ENCODE results near the gene STIM2. TPM values are rescaled to one million over a fixed set of nuclear protein-coding genes. Genes with fewer than 3 reads are reported as not detected.

The STIM2 gene
- polyA plus RNA-seq, 3 donors = 8.6 to 16.5 (median 8.8) TPM

- no CpG with 5 or more reads among the region's 3 CpGs for WGBS (ENCODE audit: insufficient coverage)
- Mint-ChIP-seq H3K27me3 (ENCODE audit: low read depth in 3 of 3) (no peaks in the 10 kb centered on the region), H3K9me3 (no peaks in the 10 kb centered on the region), H3K4me3 (peak overlapping the region; percentile 21 to 41), H3K27ac (peak overlapping the region; percentile 63 to 90 (median 84)), H3K4me1 (peaks cover 49% of the 10 kb centered on the region), H3K36me3 (peaks cover 2 to 8% of the 10 kb centered on the region in 2 donors)
- H3K4me1 ChIP-seq (ENCODE audit: control insufficient read depth in 1 of 2, insufficient read depth in 2 of 2, low read length in 2 of 2) = peaks cover 24 to 52% of the 10 kb centered on the region in 2 donors
- H3K36me3 ChIP-seq (replicated peaks in 1 of 2; ENCODE audit: control insufficient read depth in 1 of 2, insufficient read depth in 2 of 2, low read length in 2 of 2) = no peaks in the 10 kb centered on the region
- H3K79me2 ChIP-seq (ENCODE audit: insufficient read depth, low read length) = peaks cover 81% of the 10 kb centered on the region
- no peak overlapping the region for H3K9ac ChIP-seq (ENCODE audit: insufficient read depth, low read length, poor library complexity, severe bottlenecking)
- no peaks in the 10 kb centered on the region for H3K27me3 ChIP-seq (ENCODE audit: control insufficient read depth in 2 of 2, insufficient read depth in 2 of 2, low read length in 2 of 2)
- peak; percentile 35 to 74 (median 42) for DNase-seq
- H3K9me3 ChIP-seq (replicated peaks in 1 of 2; ENCODE audit: control insufficient read depth in 1 of 2, insufficient read depth in 1 of 2, low read length in 2 of 2) = no peaks in the 10 kb centered on the region
- H3K4me3 ChIP-seq (replicated peaks in 1 of 3; ENCODE audit: low read depth in 2 of 3, low read length in 3 of 3) = peak overlapping the region in 1 of 3 experiments; percentile 57
- peak overlapping the region; percentile 56 for H3K4me2 ChIP-seq (replicated peaks; ENCODE audit: extremely low read depth, low read length, poor library complexity, severe bottlenecking)
- peak overlapping the region in 1 of 2 donors; percentile 81 for H3K27ac ChIP-seq (ENCODE audit: low read depth in 1 of 2, low read length in 2 of 2)
- TF ChIP-seq CTCF (IDR thresholded peaks at IDR 0.05) = no peak
- H2AFZ ChIP-seq (ENCODE audit: insufficient read depth, low read depth, low read length, poor library complexity, severe bottlenecking) = no peak overlapping the region
- intact Hi-C loops (cut with micrococcal nuclease) = no loop called here
- peaks cover 20% of the 10 kb centered on the region for H4K20me1 ChIP-seq (ENCODE audit: insufficient read depth, low read length)
These were observed 4.3 kb downstream of the STIM2 start for GRCh38 chr4:26864899-26865298.

- no peak overlapping the region for H3K9ac ChIP-seq (ENCODE audit: insufficient read depth, low read length, poor library complexity, severe bottlenecking)
- no peak overlapping the region for H3K4me3 ChIP-seq (replicated peaks in 1 of 3; ENCODE audit: low read depth in 2 of 3, low read length in 3 of 3)
- H3K27ac ChIP-seq (ENCODE audit: low read depth in 1 of 2, low read length in 2 of 2) = no peak overlapping the region
- H3K4me3 Mint-ChIP-seq = no peak overlapping the region
- H3K36me3 ChIP-seq (replicated peaks in 1 of 2; ENCODE audit: control insufficient read depth in 1 of 2, insufficient read depth in 2 of 2, low read length in 2 of 2) = no peaks in the 10 kb centered on the region
- no peak for TF ChIP-seq CTCF (IDR thresholded peaks at IDR 0.05)
- H3K36me3 Mint-ChIP-seq = peaks cover 4 to 11% of the 10 kb centered on the region in 2 donors
- intact Hi-C loops (cut with micrococcal nuclease) = no loop called here
- peak overlapping the region in 1 of 7 donors; percentile 51 for H3K27ac Mint-ChIP-seq
- no peaks in the 10 kb centered on the region for H3K9me3 ChIP-seq (replicated peaks in 1 of 2; ENCODE audit: control insufficient read depth in 1 of 2, insufficient read depth in 1 of 2, low read length in 2 of 2)
- no peaks in the 10 kb centered on the region for H3K27me3 ChIP-seq (ENCODE audit: control insufficient read depth in 2 of 2, insufficient read depth in 2 of 2, low read length in 2 of 2)
- H3K4me1 Mint-ChIP-seq = peaks cover 50% of the 10 kb centered on the region
- H3K4me1 ChIP-seq (ENCODE audit: control insufficient read depth in 1 of 2, insufficient read depth in 2 of 2, low read length in 2 of 2) = peaks cover 20 to 47% of the 10 kb centered on the region in 2 donors
- H2AFZ ChIP-seq (ENCODE audit: insufficient read depth, low read depth, low read length, poor library complexity, severe bottlenecking) = no peak overlapping the region
- H4K20me1 ChIP-seq (ENCODE audit: insufficient read depth, low read length) = peaks cover 20% of the 10 kb centered on the region
- no peak overlapping the region for H3K4me2 ChIP-seq (replicated peaks; ENCODE audit: extremely low read depth, low read length, poor library complexity, severe bottlenecking)
- no CpG with 5 or more reads among the region's 1 CpG for WGBS (ENCODE audit: insufficient coverage)
- peaks cover 89% of the 10 kb centered on the region for H3K79me2 ChIP-seq (ENCODE audit: insufficient read depth, low read length)
- peaks cover 0 to 1% (median 0%) of the 10 kb centered on the region in 3 donors for H3K27me3 Mint-ChIP-seq (ENCODE audit: low read depth in 3 of 3)
- H3K9me3 Mint-ChIP-seq = no peaks in the 10 kb centered on the region
- no peak for DNase-seq
These were observed 5.6 kb downstream of the STIM2 start for GRCh38 chr4:26866203-26866602.
